ENCODE data around the gene OR52B2. TPM values are rescaled to one million over a fixed set of nuclear protein-coding genes. Genes with fewer than 3 reads are reported as not detected.

The OR52B2 gene
- total and polyA plus RNA-seq, 12 donors: not detected

- WGBS, 2 donors: 93% methylated on average over 1 of the region's 1 CpG
- Histone ChIP-seq H3K9me3 (peaks cover 0 to 3% (median 0%) of the 10 kb centered on the region in 11 donors), H3K27me3 (no peaks in the 10 kb centered on the region), H3K36me3 (no peaks in the 10 kb centered on the region), H3K4me3 (no peak overlapping the region), H3K27ac (no peak overlapping the region), H3K4me1 (peaks cover 0 to 24% (median 0%) of the 10 kb centered on the region in 9 donors)
- ATAC-seq (no peak), DNase-seq (no peak)
- intact Hi-C loops (cut with DNase I): no loop called here
- TF ChIP-seq, protein P1, sequence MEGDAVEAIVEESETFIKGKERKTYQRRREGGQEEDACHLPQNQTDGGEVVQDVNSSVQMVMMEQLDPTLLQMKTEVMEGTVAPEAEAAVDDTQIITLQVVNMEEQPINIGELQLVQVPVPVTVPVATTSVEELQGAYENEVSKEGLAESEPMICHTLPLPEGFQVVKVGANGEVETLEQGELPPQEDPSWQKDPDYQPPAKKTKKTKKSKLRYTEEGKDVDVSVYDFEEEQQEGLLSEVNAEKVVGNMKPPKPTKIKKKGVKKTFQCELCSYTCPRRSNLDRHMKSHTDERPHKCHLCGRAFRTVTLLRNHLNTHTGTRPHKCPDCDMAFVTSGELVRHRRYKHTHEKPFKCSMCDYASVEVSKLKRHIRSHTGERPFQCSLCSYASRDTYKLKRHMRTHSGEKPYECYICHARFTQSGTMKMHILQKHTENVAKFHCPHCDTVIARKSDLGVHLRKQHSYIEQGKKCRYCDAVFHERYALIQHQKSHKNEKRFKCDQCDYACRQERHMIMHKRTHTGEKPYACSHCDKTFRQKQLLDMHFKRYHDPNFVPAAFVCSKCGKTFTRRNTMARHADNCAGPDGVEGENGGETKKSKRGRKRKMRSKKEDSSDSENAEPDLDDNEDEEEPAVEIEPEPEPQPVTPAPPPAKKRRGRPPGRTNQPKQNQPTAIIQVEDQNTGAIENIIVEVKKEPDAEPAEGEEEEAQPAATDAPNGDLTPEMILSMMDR (IDR thresholded peaks at IDR 0.05): no peak
These were observed 37.7 kb downstream of the OR52B2 start for GRCh38 chr11:6132431-6132830.

DNA sequence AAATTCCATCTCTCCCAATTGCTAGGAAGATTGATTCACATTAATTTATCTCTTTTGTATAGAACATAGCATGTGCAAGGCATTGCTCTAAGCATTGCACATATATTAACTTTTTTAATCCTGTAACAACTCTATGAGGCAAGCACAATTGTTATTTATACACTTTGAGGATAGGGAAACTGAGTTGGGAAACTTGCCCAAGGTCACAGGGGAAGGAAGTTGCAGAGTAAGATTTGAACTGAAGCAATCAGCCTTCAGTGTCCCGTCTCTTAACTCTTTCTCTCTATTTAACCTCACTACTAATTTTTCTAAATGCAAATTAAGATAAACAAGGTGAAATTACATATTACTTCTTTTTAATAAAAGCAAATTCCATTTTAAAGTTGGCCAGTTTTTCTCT, 40.5 kb downstream of the OR52B2 start:
- intact Hi-C loops (cut with DNase I): no loop called here
- DNase-seq (no peak), ATAC-seq (no peak)
- TF ChIP-seq, protein P1 (IDR thresholded peaks at IDR 0.05): no peak
- no peaks in the 10 kb centered on the region for H3K27me3 ChIP-seq
- H3K4me3 ChIP-seq: no peak overlapping the region
- 55% methylated on average over 1 of the region's 1 CpG for WGBS, 2 donors
- no peaks in the 10 kb centered on the region for H3K9me3 ChIP-seq
- H3K27ac ChIP-seq: peak overlapping the region in 1 of 10 donors; percentile 66
- H3K36me3 ChIP-seq: no peaks in the 10 kb centered on the region
- H3K4me1 ChIP-seq: peaks cover 0 to 27% (median 0%) of the 10 kb centered on the region in 9 donors

DNA sequence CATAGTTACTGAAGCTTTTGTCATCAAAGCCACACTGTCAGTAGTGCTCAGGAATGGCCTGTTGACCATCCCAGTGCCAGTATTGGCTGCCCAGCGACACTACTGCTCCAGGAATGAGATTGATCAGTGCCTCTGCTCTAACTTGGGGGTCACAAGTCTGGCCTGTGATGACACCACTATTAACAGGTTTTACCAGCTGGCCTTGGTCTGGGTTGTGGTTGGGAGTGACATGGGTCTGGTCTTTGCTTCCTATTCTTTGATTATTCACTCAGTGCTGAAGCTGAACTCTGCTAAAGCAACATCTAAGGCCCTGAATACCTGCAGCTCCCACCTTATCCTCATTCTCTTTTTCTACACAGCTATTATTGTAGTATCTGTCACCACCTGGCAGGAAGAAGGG, 41.1 kb downstream of the OR52B2 start:
- ATAC-seq (no peak), DNase-seq (no peak)
- Histone ChIP-seq H3K4me1 (peaks cover 0 to 27% (median 0%) of the 10 kb centered on the region in 9 donors), H3K36me3 (no peaks in the 10 kb centered on the region), H3K27me3 (no peaks in the 10 kb centered on the region), H3K9me3 (no peaks in the 10 kb centered on the region), H3K27ac (peak overlapping the region in 1 of 10 donors; percentile 66), H3K4me3 (no peak overlapping the region)
- intact Hi-C loops (cut with DNase I): no loop called here
- WGBS, 2 donors: 94 to 100% methylated on average over 1 of the region's 1 CpG
- TF ChIP-seq, protein P1 (IDR thresholded peaks at IDR 0.05): no peak

DNA sequence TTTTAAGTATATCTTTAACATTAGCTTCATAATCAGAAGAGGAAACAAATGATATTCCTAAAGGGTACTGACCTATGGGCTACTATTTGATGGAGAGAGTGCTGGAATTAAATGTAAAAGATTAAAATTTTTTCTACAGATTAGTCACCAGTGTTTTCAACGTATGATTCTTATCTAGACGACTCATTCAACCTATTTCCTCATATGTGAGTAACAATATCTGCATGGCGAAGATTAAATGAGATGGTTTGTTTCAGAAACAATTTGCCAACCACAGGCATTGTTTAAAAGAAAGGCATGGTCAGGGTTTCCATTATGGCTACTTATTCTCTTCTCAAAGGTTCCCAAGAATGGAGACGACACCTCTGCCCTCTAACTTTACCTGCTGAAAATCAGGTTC, 42.2 kb downstream of the OR52B2 start:
- no peak overlapping the region for H3K27ac ChIP-seq
- intact Hi-C loops (cut with DNase I): no loop called here
- 70 to 81% methylated on average over 4 of the region's 4 CpGs for WGBS, 2 donors

More for the DNA sequence above, 42.2 kb downstream of the OR52B2 start:
- no peak for DNase-seq
- TF ChIP-seq, protein P1 (IDR thresholded peaks at IDR 0.05): no peak
- Histone ChIP-seq H3K4me1 (peaks cover 0 to 27% (median 0%) of the 10 kb centered on the region in 9 donors), H3K27me3 (no peaks in the 10 kb centered on the region), H3K36me3 (no peaks in the 10 kb centered on the region), H3K4me3 (no peak overlapping the region), H3K9me3 (no peaks in the 10 kb centered on the region)
- ATAC-seq: no peak
